AG08395 (cell line): ENCODE results near the gene DUS2.
A peak's percentile ranks its signal among the peaks of the same experiment; 100 is the strongest.

Experiments used
- DNase-seq: peaks from one replicate; pipeline ENCODE4 v3.0.0; 2012; ENCODE audit warnings: mixed read lengths, low spot score

DUS2 gene

GRCh38 chr16:68046106-68046505 lies 23.0 kb downstream of the DUS2 start:
- no peak for DNase-seq

- no peak for DNase-seq
These were observed 24.9 kb downstream of the DUS2 start for GRCh38 chr16:68047987-68048386.

- no peak for DNase-seq
These were observed 26.4 kb downstream of the DUS2 start for GRCh38 chr16:68049449-68049848.

GRCh38 chr16:68055395-68055794 lies 32.3 kb downstream of the DUS2 start:
- DNase-seq: no peak

GRCh38 chr16:68059804-68060203 lies 36.7 kb downstream of the DUS2 start:
- DNase-seq: no peak

GRCh38 chr16:68061396-68061795 lies 38.3 kb downstream of the DUS2 start:
- DNase-seq: no peak

- no peak for DNase-seq
These were observed 39.9 kb downstream of the DUS2 start for GRCh38 chr16:68062910-68063393.

- peak; percentile 86 for DNase-seq
These were observed 41.8 kb downstream of the DUS2 start for GRCh38 chr16:68064791-68065365.

GRCh38 chr16:68065716-68066305 lies 42.7 kb downstream of the DUS2 start:
- peak; percentile 65 for DNase-seq

GRCh38 chr16:68066763-68067162 lies 43.7 kb downstream of the DUS2 start:
- no peak for DNase-seq

GRCh38 chr16:68068926-68069325 lies 45.8 kb downstream of the DUS2 start:
- no peak for DNase-seq

GRCh38 chr16:68069511-68070248 lies 46.6 kb downstream of the DUS2 start:
- no peak for DNase-seq

- DNase-seq: no peak
These were observed 47.2 kb downstream of the DUS2 start for GRCh38 chr16:68070249-68070730.

GRCh38 chr16:68070806-68071517 lies 47.9 kb downstream of the DUS2 start:
- DNase-seq: no peak

GRCh38 chr16:68071518-68071901 lies 48.4 kb downstream of the DUS2 start:
- DNase-seq: no peak

GRCh38 chr16:68072038-68072695 lies 49.1 kb downstream of the DUS2 start:
- peak; percentile 71 for DNase-seq

GRCh38 chr16:68073902-68074760 lies 51.0 kb downstream of the DUS2 start:
- DNase-seq: no peak

- no peak for DNase-seq
These were observed 51.9 kb downstream of the DUS2 start for GRCh38 chr16:68074850-68075555.

GRCh38 chr16:68075980-68076379 lies 52.9 kb downstream of the DUS2 start:
- DNase-seq: no peak

- DNase-seq: no peak
These were observed 53.5 kb downstream of the DUS2 start for GRCh38 chr16:68076560-68076959.
